Stimulated activated CD8-positive, alpha-beta memory T cell treated with anti-CD3 and anti-CD28 coated beads, Interleukin-4, amount 100 ng/mL, for 48 hours (primary cell): ENCODE data around the gene PEX13.

Experiments
- DNase-seq: peaks from one replicate; pipeline ENCODE4 v3.0.0-alpha.2; 2020

PEX13 gene

DNA sequence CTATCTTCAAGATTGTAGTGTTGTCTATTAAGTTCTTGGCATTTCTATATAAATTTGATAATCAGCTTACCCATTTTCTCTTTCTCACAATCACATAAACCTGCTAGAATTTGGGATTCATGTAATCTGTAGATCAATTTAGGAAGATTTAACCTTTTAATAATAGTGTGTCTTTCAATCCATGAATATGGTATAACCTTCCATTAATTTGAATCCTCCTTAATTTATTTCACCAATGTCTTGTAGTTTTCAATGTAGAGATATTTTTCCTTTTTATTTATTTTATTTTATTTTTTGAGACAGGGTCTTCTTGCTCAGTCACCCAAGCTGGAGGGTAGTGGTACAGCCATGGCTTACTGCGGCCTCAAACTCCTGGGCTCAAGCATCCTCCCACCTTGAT lies 68.4 kb downstream of the PEX13 start:
- DNase-seq, result no peak

DNA sequence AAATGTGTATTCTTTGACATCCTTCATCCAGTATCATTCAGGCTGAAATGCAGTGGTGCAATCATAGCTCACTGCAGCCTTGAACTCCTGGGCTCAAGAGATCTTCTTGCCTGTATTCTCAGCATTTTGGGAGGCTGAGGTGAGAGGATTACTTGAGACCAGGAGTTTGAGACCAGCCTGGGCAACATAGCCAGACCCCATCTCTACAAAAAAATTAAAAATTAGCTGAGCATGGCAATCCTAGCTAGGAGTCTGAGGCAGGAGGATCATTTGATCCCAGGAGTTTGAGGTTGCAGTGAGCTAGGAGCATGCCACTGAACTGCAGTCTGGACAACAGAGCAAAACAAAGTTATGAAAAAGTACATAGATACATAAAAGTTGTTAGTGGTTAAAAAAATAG lies 72.3 kb downstream of the PEX13 start:
- no peak for DNase-seq

DNA sequence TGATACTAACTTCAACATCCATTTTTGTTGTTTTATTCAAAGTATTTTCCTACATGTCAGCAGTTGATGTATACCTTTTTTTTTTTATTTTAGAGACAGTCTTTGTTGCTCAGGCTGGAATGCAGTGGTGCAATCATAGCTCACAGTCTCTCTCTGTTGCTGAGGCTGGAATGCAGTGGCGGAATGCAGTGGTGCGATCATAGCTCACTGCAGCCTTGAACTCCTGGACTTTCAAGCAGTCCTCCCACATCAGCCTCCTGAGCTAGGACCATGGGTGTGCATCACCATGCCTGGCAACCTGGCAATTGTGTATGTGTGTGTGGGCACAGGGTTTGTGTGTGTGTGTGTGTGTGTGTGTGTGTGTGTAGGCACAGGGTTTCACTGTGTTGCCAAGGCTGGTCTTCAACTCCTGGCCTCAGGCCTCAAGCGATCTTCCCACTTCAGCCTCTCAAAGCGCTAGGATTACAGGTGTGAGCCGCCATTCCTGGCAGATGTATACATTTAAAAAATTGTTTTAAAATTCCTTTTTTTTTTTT lies 72.9 kb downstream of the PEX13 start:
- DNase-seq, result no peak

DNA sequence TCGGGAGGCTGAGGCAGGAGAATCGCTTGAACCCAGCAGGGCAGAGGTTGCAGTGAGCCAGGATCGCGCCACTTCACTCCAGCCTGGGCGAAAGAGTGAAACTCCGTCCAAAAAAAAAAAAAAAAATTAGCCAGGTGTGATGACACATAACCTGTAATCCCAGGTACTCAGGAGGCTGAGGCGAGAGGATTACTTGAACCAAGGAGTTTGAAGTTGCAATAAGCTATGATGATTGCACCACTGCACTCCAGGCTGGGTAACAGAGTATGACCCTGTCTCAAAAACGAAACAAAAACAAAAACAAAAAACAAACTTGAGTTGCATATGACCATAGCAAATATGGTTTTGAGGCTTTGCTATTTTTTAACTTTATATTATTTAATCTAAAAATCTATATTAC lies 74.0 kb downstream of the PEX13 start:
- no peak for DNase-seq

DNA sequence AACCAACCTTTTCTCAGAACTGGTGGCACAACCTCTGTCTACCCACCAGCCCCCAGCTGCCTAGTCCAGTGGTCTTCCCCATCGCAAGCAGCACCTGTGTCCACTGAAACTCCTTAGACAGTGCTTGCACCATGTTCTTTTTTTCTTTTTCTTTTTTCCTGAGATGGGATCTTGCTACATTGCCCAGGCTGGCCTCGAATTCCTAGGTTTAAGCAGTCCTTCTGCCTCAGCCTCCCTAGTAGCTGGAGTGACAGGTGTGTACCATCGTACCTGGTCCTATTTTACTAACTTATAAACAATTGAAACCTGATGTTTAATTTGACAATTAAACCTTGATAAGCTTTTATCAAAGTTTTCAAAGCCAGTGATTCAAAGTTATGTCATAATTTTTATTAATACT lies 78.9 kb downstream of the PEX13 start:
- DNase-seq, result no peak

DNA sequence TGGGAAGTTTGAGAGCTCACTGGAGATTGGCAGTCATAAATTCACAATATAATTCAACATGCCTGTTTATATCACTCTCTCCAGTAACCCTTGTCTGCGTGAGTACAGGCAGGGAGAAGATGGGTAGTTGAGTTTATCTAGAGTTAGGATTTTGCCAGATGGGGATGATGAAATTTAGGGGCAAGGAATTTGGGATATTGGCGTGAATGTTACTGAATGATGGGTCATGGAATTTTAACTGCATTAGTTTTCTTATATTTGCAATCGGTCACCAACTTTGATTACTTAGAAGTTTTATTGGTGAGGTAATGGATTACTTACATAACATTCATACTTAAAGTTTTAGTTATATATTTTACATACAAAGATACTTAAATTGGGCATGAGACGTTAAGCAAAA lies 83.3 kb downstream of the PEX13 start:
- no peak for DNase-seq
